ENCODE measurements around the gene SLC39A11. TPM values are rescaled to one million over a fixed set of nuclear protein-coding genes. Genes with fewer than 3 reads are reported as not detected.

SLC39A11 gene
- total and polyA plus RNA-seq, 2 of the 13 experiments (the other 11 are each of a cell fraction or from before 2014, with no cell fraction given) = 17.2 to 31.5 TPM

GRCh38 chr17:72788950-72789585 lies 303.4 kb downstream of the SLC39A11 start (continued):
- no peak for TF ChIP-seq MTA1 (CRISPR knock-in tag; IDR thresholded peaks at IDR 0.05; ENCODE audit: borderline replicate concordance)
- no peak for TF ChIP-seq THYN1 (CRISPR knock-in tag; IDR thresholded peaks at IDR 0.05; ENCODE audit: borderline replicate concordance, low read depth)
- TF ChIP-seq SNRNP70 (IDR thresholded peaks at IDR 0.05; ENCODE audit: low read depth, low read length) = no peak
- no peak for TF ChIP-seq SRSF4 (IDR thresholded peaks at IDR 0.05; ENCODE audit: low read depth, low read length, poor library complexity, severe bottlenecking)
- TF ChIP-seq ZNF552 (CRISPR knock-in tag; IDR thresholded peaks at IDR 0.05; ENCODE audit: borderline replicate concordance) = no peak
- TF ChIP-seq CBX1 (IDR thresholded peaks at IDR 0.05; ENCODE audit: low read depth) = peak; percentile 28
- TF ChIP-seq TFDP1 (CRISPR knock-in tag; IDR thresholded peaks at IDR 0.05; ENCODE audit: borderline replicate concordance) = no peak
- no peak for TF ChIP-seq RXRB (CRISPR knock-in tag; IDR thresholded peaks at IDR 0.05; ENCODE audit: borderline replicate concordance)
- TF ChIP-seq AGO2 (optimal IDR thresholded peaks at IDR 0.05; ENCODE audit: low read depth, low read length) = no peak
- no peak for TF ChIP-seq AHR (CRISPR knock-in tag; IDR thresholded peaks at IDR 0.05)
- no peak for TF ChIP-seq ESRRA (CRISPR knock-in tag; IDR thresholded peaks at IDR 0.05; ENCODE audit: low read depth)
- no peak for TF ChIP-seq ZNF333 (CRISPR knock-in tag; IDR thresholded peaks at IDR 0.05; ENCODE audit: borderline replicate concordance)
- TF ChIP-seq ZFP36 (IDR thresholded peaks at IDR 0.05; ENCODE audit: borderline replicate concordance, low read depth, low read length, partially characterized antibody) = no peak
- TF ChIP-seq NONO (IDR thresholded peaks at IDR 0.05) = no peak
- TF ChIP-seq NONO (CRISPR knock-in tag; conservative IDR thresholded peaks at IDR 0.05) = peak; percentile 41; the same call in 1 of the 2 replicates
- TF ChIP-seq, protein P1, sequence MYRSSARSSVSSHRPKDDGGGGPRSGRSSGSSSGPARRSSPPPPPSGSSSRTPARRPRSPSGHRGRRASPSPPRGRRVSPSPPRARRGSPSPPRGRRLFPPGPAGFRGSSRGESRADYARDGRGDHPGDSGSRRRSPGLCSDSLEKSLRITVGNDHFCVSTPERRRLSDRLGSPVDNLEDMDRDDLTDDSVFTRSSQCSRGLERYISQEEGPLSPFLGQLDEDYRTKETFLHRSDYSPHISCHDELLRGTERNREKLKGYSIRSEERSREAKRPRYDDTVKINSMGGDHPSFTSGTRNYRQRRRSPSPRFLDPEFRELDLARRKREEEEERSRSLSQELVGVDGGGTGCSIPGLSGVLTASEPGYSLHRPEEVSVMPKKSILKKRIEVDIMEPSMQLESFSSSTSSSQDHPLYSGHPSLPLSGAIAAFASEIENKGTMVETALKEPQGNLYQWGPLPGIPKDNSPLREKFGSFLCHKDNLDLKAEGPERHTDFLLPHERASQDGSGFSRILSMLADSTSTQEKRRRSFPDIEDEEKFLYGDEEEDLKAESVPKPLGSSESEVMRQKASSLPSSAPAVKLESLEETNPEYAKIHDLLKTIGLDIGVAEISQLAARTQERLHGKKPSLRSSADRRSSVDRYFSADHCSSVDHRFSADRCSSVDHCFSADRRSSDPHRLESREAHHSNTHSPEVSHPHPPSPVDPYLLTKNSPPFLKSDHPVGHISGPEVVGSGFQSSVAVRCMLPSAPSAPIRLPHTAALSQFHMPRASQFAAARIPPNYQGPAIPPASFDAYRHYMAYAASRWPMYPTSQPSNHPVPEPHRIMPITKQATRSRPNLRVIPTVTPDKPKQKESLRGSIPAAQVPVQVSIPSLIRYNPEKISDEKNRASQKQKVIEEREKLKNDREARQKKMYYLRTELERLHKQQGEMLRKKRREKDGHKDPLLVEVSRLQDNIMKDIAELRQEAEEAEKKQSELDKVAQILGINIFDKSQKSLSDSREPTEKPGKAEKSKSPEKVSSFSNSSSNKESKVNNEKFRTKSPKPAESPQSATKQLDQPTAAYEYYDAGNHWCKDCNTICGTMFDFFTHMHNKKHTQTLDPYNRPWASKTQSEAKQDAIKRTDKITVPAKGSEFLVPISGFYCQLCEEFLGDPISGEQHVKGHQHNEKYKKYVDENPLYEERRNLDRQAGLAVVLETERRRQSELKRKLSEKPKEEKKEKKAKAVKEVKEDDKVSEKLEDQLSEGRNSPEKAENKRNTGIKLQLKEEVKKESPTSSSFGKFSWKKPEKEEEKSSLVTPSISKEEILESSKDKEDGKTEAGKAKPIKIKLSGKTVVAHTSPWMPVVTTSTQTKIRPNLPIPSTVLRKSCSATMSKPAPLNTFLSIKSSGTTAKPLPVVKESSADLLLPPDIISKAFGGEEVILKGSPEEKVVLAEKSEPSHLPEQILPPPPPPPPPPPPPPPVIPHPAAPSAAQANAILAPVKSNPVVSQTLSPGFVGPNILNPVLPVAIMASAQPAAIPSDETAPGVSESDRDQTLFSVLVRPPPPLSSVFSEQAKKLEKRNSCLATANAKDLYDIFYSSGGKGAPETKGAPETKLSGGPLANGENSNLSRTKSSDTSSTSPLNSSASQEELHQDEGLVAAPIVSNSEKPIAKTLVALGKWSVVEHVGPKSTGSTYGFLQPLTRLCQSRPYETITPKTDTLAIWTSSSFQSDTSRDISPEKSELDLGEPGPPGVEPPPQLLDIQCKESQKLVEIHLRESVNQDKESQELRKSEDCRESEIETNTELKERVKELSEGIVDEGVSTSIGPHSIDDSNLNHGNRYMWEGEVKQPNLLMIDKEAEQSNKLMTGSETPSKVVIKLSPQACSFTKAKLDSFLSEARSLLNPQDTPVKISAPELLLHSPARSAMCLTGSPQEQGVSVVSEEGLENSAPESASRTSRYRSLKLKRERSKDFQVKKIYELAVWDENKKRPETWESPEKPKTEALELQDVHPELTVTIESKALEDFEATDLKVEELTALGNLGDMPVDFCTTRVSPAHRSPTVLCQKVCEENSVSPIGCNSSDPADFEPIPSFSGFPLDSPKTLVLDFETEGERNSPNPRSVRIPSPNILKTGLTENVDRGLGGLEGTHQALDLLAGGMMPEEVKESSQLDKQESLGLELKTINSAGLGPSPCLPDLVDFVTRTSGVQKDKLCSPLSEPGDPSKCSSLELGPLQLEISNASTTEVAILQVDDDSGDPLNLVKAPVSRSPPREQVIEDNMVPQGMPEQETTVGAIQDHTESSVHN (CRISPR knock-in tag; IDR thresholded peaks at IDR 0.05) = no peak
- no peak for TF ChIP-seq ZFP41 (CRISPR knock-in tag; IDR thresholded peaks at IDR 0.05; ENCODE audit: borderline replicate concordance)
- no peak; the same call in 1 of the 2 replicates for TF ChIP-seq YEATS2 (CRISPR knock-in tag; IDR thresholded peaks at IDR 0.05; ENCODE audit: borderline replicate concordance)
- TF ChIP-seq MEF2D (CRISPR knock-in tag; IDR thresholded peaks at IDR 0.05) = 0 out of 2 replicates have a peak, but pooled peaks have one; percentile 21
- TF ChIP-seq ETV6 (CRISPR knock-in tag; conservative IDR thresholded peaks at IDR 0.05) = no peak
- no peak for TF ChIP-seq ZNF713 (CRISPR knock-in tag; IDR thresholded peaks at IDR 0.05)
- no peak for TF ChIP-seq ZNF143 (CRISPR knock-in tag; IDR thresholded peaks at IDR 0.05)

All from HepG2 (cell line).